Measurements from ENCODE around the gene RNF213.
"Not testable (repeated sequence)": the region's sequence is repeated elsewhere in the genome, so short reads cannot be mapped to it uniquely, and the experiment has no call there.

GRCh38 chr17:80313946-80314345 is 53.3 kb downstream of the RNF213 start:
- not testable (repeated sequence) for TF ChIP-seq CTCF (IDR thresholded peaks at IDR 0.05 in 2 of 3, conservative IDR thresholded peaks at IDR 0.05 in 1 of 3; ENCODE audit: control insufficient read depth in 2 of 3, extremely low read depth in 1 of 3, insufficient read depth in 1 of 3, low read depth in 3 of 3, low read length in 3 of 3); ZBTB33 (IDR thresholded peaks at IDR 0.05); POLR2A (IDR thresholded peaks at IDR 0.05; ENCODE audit: low read depth, low read length); NFIC (IDR thresholded peaks at IDR 0.05; ENCODE audit: low read depth, low read length); NKRF (conservative IDR thresholded peaks at IDR 0.05); REST (IDR thresholded peaks at IDR 0.05; ENCODE audit: low read depth, low read length); EZH2 (IDR thresholded peaks at IDR 0.05; ENCODE audit: borderline replicate concordance, control insufficient read depth, low read depth, low read length); CREM (IDR thresholded peaks at IDR 0.05; ENCODE audit: low read depth); ATF3 (IDR thresholded peaks at IDR 0.05; ENCODE audit: borderline replicate concordance, extremely low read depth, low read depth, low read length); TARDBP (IDR thresholded peaks at IDR 0.05; ENCODE audit: borderline replicate concordance); IKZF1 (conservative IDR thresholded peaks at IDR 0.05)

Measured in GM12878 (cell line).